Stimulated activated naive CD4-positive, alpha-beta T cell treated with Interleukin-2 at 50 U/mL for 16 hours (primary cell): ENCODE results near the gene KCNMB3.

ENCODE experiments used
- DNase-seq: peaks from one replicate; lab custom pipeline; 2025; lab: John Stamatoyannopoulos, UW

KCNMB3 gene

DNA sequence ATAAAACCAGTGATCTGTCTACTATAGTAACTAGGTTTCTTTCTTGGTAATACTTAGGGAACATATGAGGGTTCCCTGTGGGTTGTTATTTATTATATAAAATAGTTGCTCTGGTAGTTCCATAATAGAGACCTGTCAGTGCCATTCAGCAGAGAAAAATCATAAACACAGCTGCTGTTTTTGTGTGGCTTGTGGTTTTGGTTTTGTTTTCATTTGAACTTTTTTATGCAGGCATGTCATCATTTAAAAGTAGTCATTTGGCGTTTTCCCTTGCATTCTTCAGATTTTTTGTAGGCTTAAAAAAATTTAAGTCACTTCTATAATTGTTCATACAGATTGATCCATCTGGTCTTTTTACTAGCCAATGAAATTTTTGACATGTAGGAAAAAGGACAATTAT lies 54.8 kb downstream of the KCNMB3 start:
- DNase-seq, result no peak

DNA sequence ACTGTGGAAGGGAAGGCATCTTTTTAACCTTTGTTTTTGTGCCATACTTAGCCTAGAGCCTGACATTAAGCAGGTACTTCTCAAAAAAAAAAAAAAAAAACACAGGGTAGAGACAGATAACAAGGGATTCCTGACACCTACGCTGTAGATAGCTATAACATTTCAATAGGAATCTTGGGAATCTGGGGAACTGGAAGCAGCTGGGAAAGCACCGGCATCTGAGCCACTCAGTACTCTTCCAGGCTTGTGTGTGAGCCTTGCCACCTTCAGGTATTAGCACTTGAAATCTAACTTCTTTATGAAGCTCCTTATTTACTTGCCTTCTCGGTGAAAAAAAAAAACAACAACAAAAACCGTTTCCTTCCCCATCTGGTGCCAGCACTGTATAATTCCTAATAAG lies 56.0 kb downstream of the KCNMB3 start:
- DNase-seq, result no peak
